ENCODE results near the gene ACADS.

GRCh38 chr12:120783197-120783596 lies 57.6 kb downstream of the ACADS start:
- TF ChIP-seq, protein P1, sequence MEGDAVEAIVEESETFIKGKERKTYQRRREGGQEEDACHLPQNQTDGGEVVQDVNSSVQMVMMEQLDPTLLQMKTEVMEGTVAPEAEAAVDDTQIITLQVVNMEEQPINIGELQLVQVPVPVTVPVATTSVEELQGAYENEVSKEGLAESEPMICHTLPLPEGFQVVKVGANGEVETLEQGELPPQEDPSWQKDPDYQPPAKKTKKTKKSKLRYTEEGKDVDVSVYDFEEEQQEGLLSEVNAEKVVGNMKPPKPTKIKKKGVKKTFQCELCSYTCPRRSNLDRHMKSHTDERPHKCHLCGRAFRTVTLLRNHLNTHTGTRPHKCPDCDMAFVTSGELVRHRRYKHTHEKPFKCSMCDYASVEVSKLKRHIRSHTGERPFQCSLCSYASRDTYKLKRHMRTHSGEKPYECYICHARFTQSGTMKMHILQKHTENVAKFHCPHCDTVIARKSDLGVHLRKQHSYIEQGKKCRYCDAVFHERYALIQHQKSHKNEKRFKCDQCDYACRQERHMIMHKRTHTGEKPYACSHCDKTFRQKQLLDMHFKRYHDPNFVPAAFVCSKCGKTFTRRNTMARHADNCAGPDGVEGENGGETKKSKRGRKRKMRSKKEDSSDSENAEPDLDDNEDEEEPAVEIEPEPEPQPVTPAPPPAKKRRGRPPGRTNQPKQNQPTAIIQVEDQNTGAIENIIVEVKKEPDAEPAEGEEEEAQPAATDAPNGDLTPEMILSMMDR (IDR thresholded peaks at IDR 0.05; ENCODE audit: low read length), result no peak
- TF ChIP-seq EZH2 (IDR thresholded peaks at IDR 0.05; ENCODE audit: borderline replicate concordance, low read length), result no peak
